Activated CD8-positive, alpha-beta memory T cell treated with anti-CD3 and anti-CD28 coated beads for 36 hours (primary cell): Measurements from ENCODE around the gene RAB31. TPM values are rescaled to one million over a fixed set of nuclear protein-coding genes. Genes with fewer than 3 reads are reported as not detected.

Source experiments
- total RNA-seq, 2 experiments: library from RNA; stranded (reverse); gene quantifications; one replicate each; pipeline ENCODE4 v1.2.3, GENCODE V29; 2021

Gene RAB31
- total RNA-seq, 2 experiments from 2014 or later = 0.21 to 0.51 TPM

Other genes starting within 250 kb of the RAB31 start
- 10 to 100 TPM; 44.5 to 45.2 TPM for gene RALBP1, start 232.8 kb upstream of the RAB31 start, total RNA-seq
- 10 to 100 TPM; 47.5 to 49.8 TPM for gene PPP4R1, start 93.7 kb upstream of the RAB31 start, total RNA-seq
- gene TXNDC2, start 177.7 kb downstream of the RAB31 start, total RNA-seq = not detected
- gene VAPA, start 205.7 kb downstream of the RAB31 start, total RNA-seq = 100 to 1,000 TPM; 152 to 169 TPM